Ishikawa (cell line): ENCODE results near the gene FBXO3.

ENCODE experiments used
- EP300 ChIP-seq: IDR thresholded peaks from 2 replicates; pipeline ENCODE4 v1.6.1; 2012; ENCODE audit warnings: borderline replicate concordance
- RAD21 ChIP-seq: IDR thresholded peaks from 2 replicates; pipeline ENCODE4 v1.6.1; 2012; ENCODE audit warnings: low read depth
- TAF1 ChIP-seq: IDR thresholded peaks from 2 replicates; pipeline ENCODE4 v1.6.1; 2012; ENCODE audit warnings: low read depth, mild to moderate bottlenecking
- YY1 ChIP-seq: IDR thresholded peaks from 2 replicates; pipeline ENCODE4 v1.6.1; 2012; ENCODE audit warnings: low read depth

DNA sequence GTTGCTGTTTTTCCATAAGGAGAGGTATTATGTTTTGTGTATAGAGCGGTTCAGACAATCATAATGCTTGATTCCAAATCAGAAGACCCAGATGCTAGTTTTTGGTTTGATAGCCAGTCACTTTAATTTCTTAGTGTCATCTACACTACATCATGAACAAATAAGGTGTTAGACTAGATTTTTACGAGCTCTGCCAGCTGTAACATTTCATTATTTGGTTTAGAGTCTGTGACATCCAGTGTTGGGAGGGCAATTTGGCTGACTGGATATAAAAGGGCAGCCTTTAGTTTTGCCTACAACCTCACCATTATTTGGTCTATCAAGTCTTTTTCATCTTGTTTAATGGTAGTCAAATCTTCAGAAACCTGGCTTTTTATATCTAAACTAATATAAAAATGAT is 30.2 kb upstream of the FBXO3 start:
- TF ChIP-seq RAD21, result no peak
- no peak for TF ChIP-seq YY1
- TF ChIP-seq EP300, result no peak
- no peak for TF ChIP-seq TAF1
